HepG2 (cell line): ENCODE results near the gene POU4F2.

Experiments
- CTCF ChIP-seq: sonication (generic); formaldehyde crosslinking; IDR thresholded peaks from 2 replicates; pipeline ENCODE4 v1.5.0; 2020; ENCODE audit warnings: mild to moderate bottlenecking, missing genetic modification reagents, moderate library complexity
- NR2C2 ChIP-seq: sonication (generic); formaldehyde crosslinking; IDR thresholded peaks from 2 replicates; pipeline ENCODE4 v1.4.0; 2020; ENCODE audit warnings: missing genetic modification reagents, mild to moderate bottlenecking, moderate library complexity, borderline replicate concordance
- POLR2AphosphoS5 ChIP-seq: IDR thresholded peaks from 2 replicates; pipeline ENCODE4 v1.6.1; 2012; ENCODE audit warnings: low read depth, low read length
- RXRA ChIP-seq: sonication (generic); formaldehyde crosslinking; IDR thresholded peaks from 2 replicates; pipeline ENCODE4 v1.5.1; 2020; ENCODE audit warnings: missing genetic modification reagents
- TOE1 ChIP-seq: sonication (generic); formaldehyde crosslinking; IDR thresholded peaks from 2 replicates; pipeline ENCODE4 v1.4.0; 2020; ENCODE audit warnings: mild to moderate bottlenecking, missing genetic modification reagents
- ZFP36 ChIP-seq: fragments of 150-350 bp; IDR thresholded peaks from 2 replicates; pipeline ENCODE4 v1.6.1; 2018; ENCODE audit warnings: borderline replicate concordance, low read length, low read depth; ENCODE audit not compliant: partially characterized antibody
- ZNF280D ChIP-seq: sonication (generic); formaldehyde crosslinking; IDR thresholded peaks from 2 replicates; pipeline ENCODE4 v1.5.1; 2020; ENCODE audit warnings: mild to moderate bottlenecking, missing genetic modification reagents
- ZNF652 ChIP-seq: IDR thresholded peaks from 2 replicates; pipeline ENCODE4 v1.6.1; 2016; ENCODE audit warnings: low read depth, borderline replicate concordance

- TF ChIP-seq ZNF280D (CRISPR knock-in tag) (no peak), POLR2AphosphoS5 (no peak), ZFP36 (no peak), RXRA (CRISPR knock-in tag) (no peak), NR2C2 (CRISPR knock-in tag) (no peak), TOE1 (CRISPR knock-in tag) (no peak), CTCF (CRISPR knock-in tag) (no peak), ZNF652 (CRISPR knock-in tag) (no peak)
These were observed 10.5 kb downstream of the POU4F2 start for GRCh38 chr4:146649232-146649631.
